Measurements from ENCODE around the gene BFSP2.

BFSP2 gene

GRCh38 chr3:133426721-133427120 lies 26.9 kb downstream of the BFSP2 start:
- TF ChIP-seq CTCF (IDR thresholded peaks at IDR 0.05; ENCODE audit: borderline replicate concordance, insufficient read depth, low read depth, low read length): no peak
- H3K4me3 ChIP-seq (ENCODE audit: low read depth, low read length): no peak overlapping the region

GRCh38 chr3:133428552-133428951 lies 28.7 kb downstream of the BFSP2 start:
- no peak for TF ChIP-seq CTCF (IDR thresholded peaks at IDR 0.05; ENCODE audit: borderline replicate concordance, insufficient read depth, low read depth, low read length)

GRCh38 chr3:133429063-133429462 lies 29.2 kb downstream of the BFSP2 start:
- TF ChIP-seq CTCF (IDR thresholded peaks at IDR 0.05; ENCODE audit: borderline replicate concordance, insufficient read depth, low read depth, low read length): no peak
- no peak overlapping the region for H3K4me3 ChIP-seq (ENCODE audit: low read depth, low read length)

More at GRCh38 chr3:133428552-133428951, 28.7 kb downstream of the BFSP2 start:
- no peak overlapping the region for H3K4me3 ChIP-seq (ENCODE audit: low read depth, low read length)

- TF ChIP-seq CTCF (IDR thresholded peaks at IDR 0.05; ENCODE audit: borderline replicate concordance, insufficient read depth, low read depth, low read length): no peak
- H3K4me3 ChIP-seq (ENCODE audit: low read depth, low read length): no peak overlapping the region
Measured at GRCh38 chr3:133439563-133439962, 39.7 kb downstream of the BFSP2 start.

- no peak for TF ChIP-seq CTCF (IDR thresholded peaks at IDR 0.05; ENCODE audit: borderline replicate concordance, insufficient read depth, low read depth, low read length)
- H3K4me3 ChIP-seq (ENCODE audit: low read depth, low read length): no peak overlapping the region
Measured at GRCh38 chr3:133440652-133441051, 40.8 kb downstream of the BFSP2 start.

- H3K4me3 ChIP-seq (ENCODE audit: low read depth, low read length): no peak overlapping the region
- TF ChIP-seq CTCF (IDR thresholded peaks at IDR 0.05; ENCODE audit: borderline replicate concordance, insufficient read depth, low read depth, low read length): no peak
Measured at GRCh38 chr3:133441867-133442270, 42.0 kb downstream of the BFSP2 start.

GRCh38 chr3:133442518-133442917 lies 42.7 kb downstream of the BFSP2 start:
- TF ChIP-seq CTCF (IDR thresholded peaks at IDR 0.05; ENCODE audit: borderline replicate concordance, insufficient read depth, low read depth, low read length): no peak
- no peak overlapping the region for H3K4me3 ChIP-seq (ENCODE audit: low read depth, low read length)

Data from GM12875 (cell line).